Body of pancreas (tissue), 4 donors: ENCODE measurements around the gene TBC1D23. TPM values are rescaled to one million over a fixed set of nuclear protein-coding genes. Genes with fewer than 3 reads are reported as not detected.

Experiments used
- ATAC-seq: fragments of 150-250 bp; one replicate; pipeline ENCODE4 v1.9.1; 2016
- DNase-seq, 4 donors: peaks; one replicate each; pipeline ENCODE4 v3.0.0-alpha.2; 2019
- H3K27ac ChIP-seq, 4 donors: fragments of 200-600 bp; sonication (generic); 1 replicate in 3 of 4; 2 replicates in 1 of 4; pipeline versions ENCODE4 v1.5.1 to v1.6.1; 2016 to 2019; ENCODE audit warnings: mild to moderate bottlenecking in 1 of 4, mixed read lengths in 1 of 4, moderate library complexity in 1 of 4
- H3K27me3 ChIP-seq, 2 donors: fragments of 200-600 bp; sonication (generic); one replicate each; pipeline ENCODE4 v1.6.0; 2016; ENCODE audit warnings: mild to moderate bottlenecking in 1 of 2
- H3K36me3 ChIP-seq, 2 donors: fragments of 200-600 bp; sonication (generic); replicated peaks in 1 of 2; 2 replicates each; pipeline ENCODE4 v1.5.1; 2016; ENCODE audit warnings: low read depth in 2 of 2; ENCODE audit not compliant: insufficient read depth in 1 of 2
- H3K4me1 ChIP-seq: fragments of 200-600 bp; sonication (generic); one replicate; pipeline ENCODE4 v1.6.0; 2016
- H3K4me3 ChIP-seq, 2 donors: fragments of 200-600 bp; sonication (generic); 1 replicate in 1 of 2; 2 replicates in 1 of 2; pipeline ENCODE4 v1.5.1; 2016 to 2019
- H3K9me3 ChIP-seq, 3 donors: fragments of 200-600 bp; sonication (generic); 1 replicate in 2 of 3; 2 replicates in 1 of 3; pipeline ENCODE4 v1.5.1; 2016
- CTCF ChIP-seq, 7 experiments: fragments of 450-650 bp in 4 of 7; fragments of 200-600 bp in 3 of 7; sonication (generic) in 3 of 7; IDR thresholded peaks; one replicate each; pipeline ENCODE4 v1.5.1; 2016 to 2019; ENCODE audit warnings: antibody characterized with exemption in 7 of 7
- POLR2A ChIP-seq, 3 donors: fragments of 450-650 bp; IDR thresholded peaks; one replicate each; pipeline ENCODE4 v1.6.1; 2016; ENCODE audit warnings: antibody characterized with exemption in 3 of 3, mild to moderate bottlenecking in 2 of 3
- WGBS, 2 donors: methylation state at CpG; one replicate each; pipeline ENCODE4 v1.1.5; 2017; 5-methylcytosine and 5-hydroxymethylcytosine counted together
- intact Hi-C: fragments of 100-400 bp; cut with DNase I; formaldehyde crosslinking; loops from one replicate; pipeline ENCODE4 v1.15.1; 2023
- total RNA-seq, 2 donors: library from RNA; depleted of rRNA; stranded (reverse); fragments of >200 nt; gene quantifications; one replicate each; pipeline ENCODE4 v1.1.0, GENCODE V29; 2016

TBC1D23 gene
- total RNA-seq, 2 donors from 2014 or later = 11.5 to 49.8 TPM

GRCh38 chr3:100221159-100221558 lies 39.6 kb upstream of the TBC1D23 start:
- H3K4me1 ChIP-seq = no peaks in the 10 kb centered on the region
- H3K27me3 ChIP-seq = no peaks in the 10 kb centered on the region
- DNase-seq (no peak), ATAC-seq (no peak)
- H3K36me3 ChIP-seq = no peaks in the 10 kb centered on the region
- intact Hi-C loops = no loop called here
- H3K27ac ChIP-seq = no peak overlapping the region
- WGBS, 2 donors = 96 to 97% methylated on average over 1 of the region's 1 CpG
- peaks cover 0 to 10% (median 4%) of the 10 kb centered on the region in 3 donors for H3K9me3 ChIP-seq
- TF ChIP-seq CTCF (IDR thresholded peaks at IDR 0.05) (no peak), POLR2A (IDR thresholded peaks at IDR 0.05) (no peak)
- H3K4me3 ChIP-seq = no peak overlapping the region

GRCh38 chr3:100225193-100225592 lies 35.6 kb upstream of the TBC1D23 start:
- 92 to 94% methylated on average over 21 to 26 of the region's 26 CpGs for WGBS, 2 donors
- intact Hi-C loops = no loop called here
- Histone ChIP-seq H3K27me3 (no peaks in the 10 kb centered on the region), H3K4me1 (no peaks in the 10 kb centered on the region), H3K27ac (no peak overlapping the region), H3K9me3 (peaks cover 0 to 4% (median under 1%) of the 10 kb centered on the region in 3 donors), H3K36me3 (no peaks in the 10 kb centered on the region), H3K4me3 (no peak overlapping the region)
- DNase-seq (no peak), ATAC-seq (no peak)
- TF ChIP-seq POLR2A (IDR thresholded peaks at IDR 0.05) (no peak), CTCF (IDR thresholded peaks at IDR 0.05) (no peak)

GRCh38 chr3:100225883-100226282 lies 34.9 kb upstream of the TBC1D23 start:
- Histone ChIP-seq H3K4me3 (no peak overlapping the region), H3K9me3 (peaks cover 0 to 4% (median 0%) of the 10 kb centered on the region in 3 donors), H3K36me3 (no peaks in the 10 kb centered on the region), H3K4me1 (no peaks in the 10 kb centered on the region), H3K27me3 (no peaks in the 10 kb centered on the region), H3K27ac (no peak overlapping the region)
- ATAC-seq (no peak), DNase-seq (no peak)
- no peak for TF ChIP-seq POLR2A (IDR thresholded peaks at IDR 0.05)
- no peak for TF ChIP-seq CTCF (IDR thresholded peaks at IDR 0.05)
- WGBS, 2 donors = 79 to 85% methylated on average over 8 of the region's 8 CpGs
- intact Hi-C loops = no loop called here

GRCh38 chr3:100226712-100227429 lies 33.9 kb upstream of the TBC1D23 start:
- no peak for DNase-seq
- TF ChIP-seq CTCF (IDR thresholded peaks at IDR 0.05) = no peak
- TF ChIP-seq POLR2A (IDR thresholded peaks at IDR 0.05) = no peak
- H3K27ac ChIP-seq = no peak overlapping the region
- H3K27me3 ChIP-seq = no peaks in the 10 kb centered on the region
- 59 to 60% methylated on average over 6 of the region's 6 CpGs for WGBS, 2 donors
- no peaks in the 10 kb centered on the region for H3K36me3 ChIP-seq
- intact Hi-C loops = no loop called here
- H3K4me1 ChIP-seq = no peaks in the 10 kb centered on the region
- H3K9me3 ChIP-seq = no peaks in the 10 kb centered on the region
- no peak for ATAC-seq
- H3K4me3 ChIP-seq = no peak overlapping the region

- no peak for TF ChIP-seq CTCF (IDR thresholded peaks at IDR 0.05)
- TF ChIP-seq POLR2A (IDR thresholded peaks at IDR 0.05) = no peak
- H3K9me3 ChIP-seq = no peaks in the 10 kb centered on the region
- H3K4me3 ChIP-seq = no peak overlapping the region
- H3K27me3 ChIP-seq = no peaks in the 10 kb centered on the region
- intact Hi-C loops = no loop called here
- DNase-seq (no peak), ATAC-seq (no peak)
- H3K36me3 ChIP-seq = no peaks in the 10 kb centered on the region
- no peaks in the 10 kb centered on the region for H3K4me1 ChIP-seq
- H3K27ac ChIP-seq = no peak overlapping the region
- 84 to 85% methylated on average over 2 of the region's 2 CpGs for WGBS, 2 donors
Measured at GRCh38 chr3:100227511-100227921, 33.3 kb upstream of the TBC1D23 start.
